OCI-LY7 (cell line): ENCODE data around the gene RHBDL1. TPM values are rescaled to one million over a fixed set of nuclear protein-coding genes. Genes with fewer than 3 reads are reported as not detected.
A peak's percentile ranks its signal among the peaks of the same experiment; 100 is the strongest.

Experiments
- BruUV-seq: library from RNA; stranded (reverse); fragments of 400-500 nt; replicated peaks from 2 replicates; lab custom pipeline; 2021; lab: Mats Ljungman, UMichigan
- CTCF ChIA-PET: fragments of 300-600 bp; sonication (Branson Sonifier 250); formaldehyde crosslinking; loops from one replicate; lab custom pipeline; 2022; ENCODE audit warnings: antibody characterized with exemption; ENCODE audit not compliant: unreplicated experiment; lab: Charles Lee
- POLR2A ChIA-PET: fragments of 300-600 bp; sonication (Branson Sonifier 250); formaldehyde crosslinking; loops from one replicate; lab custom pipeline; 2022; ENCODE audit warnings: antibody characterized with exemption; lab: Charles Lee
- DNase-seq: peaks from one replicate; pipeline ENCODE4 v3.0.0-alpha.2; 2015; ENCODE audit warnings: low spot score
- H2AFZ ChIP-seq: fragments of 200-600 bp; sonication (generic), shearing (Covaris generic); 2 replicates; pipeline ENCODE4 v1.6.1; 2014; ENCODE audit warnings: mild to moderate bottlenecking, antibody characterized with exemption, low read length, moderate library complexity
- H3K27ac ChIP-seq: fragments of 200-600 bp; sonication (generic); 2 replicates; pipeline ENCODE4 v1.5.1; 2014; ENCODE audit warnings: mixed run types, low read depth, mild to moderate bottlenecking, moderate library complexity, low read length, inconsistent platforms; ENCODE audit not compliant: poor library complexity, severe bottlenecking
- H3K36me3 ChIP-seq: fragments of 200-600 bp; sonication (generic); 2 replicates; pipeline ENCODE4 v1.6.1; 2014; ENCODE audit warnings: mild to moderate bottlenecking, antibody characterized with exemption, low read length, moderate library complexity, mixed read lengths; ENCODE audit not compliant: insufficient read depth
- H3K4me1 ChIP-seq: fragments of 200-600 bp; sonication (generic); 2 replicates; pipeline ENCODE4 v1.5.1; 2014; ENCODE audit warnings: mild to moderate bottlenecking, low read length; ENCODE audit not compliant: insufficient read depth, poor library complexity, severe bottlenecking
- H3K4me2 ChIP-seq: fragments of 200-600 bp; sonication (generic); 2 replicates; pipeline ENCODE4 v1.6.1; 2014; ENCODE audit warnings: mild to moderate bottlenecking, low read length
- H3K4me3 ChIP-seq: fragments of 200-600 bp; sonication (generic); 2 replicates; pipeline ENCODE4 v1.5.1; 2014; ENCODE audit warnings: mild to moderate bottlenecking, low read depth, low read length; ENCODE audit not compliant: poor library complexity, severe bottlenecking
- H3K79me2 ChIP-seq: fragments of 200-600 bp; sonication (generic); 2 replicates; pipeline ENCODE4 v1.6.1; 2016; ENCODE audit warnings: low read depth, mild to moderate bottlenecking, low read length, moderate library complexity, mixed read lengths; ENCODE audit not compliant: insufficient read depth
- H3K9me2 ChIP-seq: fragments of 200-600 bp; sonication (generic); 2 replicates; pipeline ENCODE4 v1.6.1; 2016; ENCODE audit warnings: mild to moderate bottlenecking, low read length, mixed read lengths; ENCODE audit not compliant: insufficient read depth
- H3K9me3 ChIP-seq: fragments of 200-600 bp; sonication (generic); 2 replicates; pipeline ENCODE4 v1.6.1; 2014; ENCODE audit warnings: mild to moderate bottlenecking, mixed run types, low read length, mixed read lengths
- H4K20me1 ChIP-seq: fragments of 200-600 bp; sonication (generic); 2 replicates; pipeline ENCODE4 v1.6.1; 2014; ENCODE audit warnings: mild to moderate bottlenecking, antibody characterized with exemption, low read length, moderate library complexity, mixed read lengths; ENCODE audit not compliant: insufficient read depth
- EZH2phosphoT487 ChIP-seq: fragments of 200-600 bp; sonication (generic); IDR thresholded peaks from 2 replicates; pipeline ENCODE4 v1.6.1; 2018; ENCODE audit warnings: low read depth, borderline replicate concordance, mild to moderate bottlenecking, mixed run types, antibody characterized with exemption, low read length, moderate library complexity, mixed read lengths
- intact Hi-C: fragments of 100-400 bp; cut with micrococcal nuclease; formaldehyde crosslinking; loops from one replicate; pipeline ENCODE4 v1.10.0; 2022; ENCODE audit not compliant: unreplicated experiment
- total RNA-seq, 2 experiments: library from RNA; depleted of rRNA in 1 of 2; stranded (reverse); fragments of >200 nt in 1 of 2; shearing (Covaris generic) in 1 of 2; gene quantifications; 2 replicates each; pipeline ENCODE4 v1.2.3, GENCODE V29; 2014 to 2022
- TF ChIP-seq, protein P1 (sequence below): fragments of 200-600 bp; sonication (generic); conservative IDR thresholded peaks from 2 replicates; pipeline ENCODE4 v1.5.1; 2014; ENCODE audit warnings: mild to moderate bottlenecking, antibody characterized with exemption, low read length, moderate library complexity, mixed read lengths

The RHBDL1 gene
- total RNA-seq, 2 experiments from 2014 or later = 4.2 TPM

DNA sequence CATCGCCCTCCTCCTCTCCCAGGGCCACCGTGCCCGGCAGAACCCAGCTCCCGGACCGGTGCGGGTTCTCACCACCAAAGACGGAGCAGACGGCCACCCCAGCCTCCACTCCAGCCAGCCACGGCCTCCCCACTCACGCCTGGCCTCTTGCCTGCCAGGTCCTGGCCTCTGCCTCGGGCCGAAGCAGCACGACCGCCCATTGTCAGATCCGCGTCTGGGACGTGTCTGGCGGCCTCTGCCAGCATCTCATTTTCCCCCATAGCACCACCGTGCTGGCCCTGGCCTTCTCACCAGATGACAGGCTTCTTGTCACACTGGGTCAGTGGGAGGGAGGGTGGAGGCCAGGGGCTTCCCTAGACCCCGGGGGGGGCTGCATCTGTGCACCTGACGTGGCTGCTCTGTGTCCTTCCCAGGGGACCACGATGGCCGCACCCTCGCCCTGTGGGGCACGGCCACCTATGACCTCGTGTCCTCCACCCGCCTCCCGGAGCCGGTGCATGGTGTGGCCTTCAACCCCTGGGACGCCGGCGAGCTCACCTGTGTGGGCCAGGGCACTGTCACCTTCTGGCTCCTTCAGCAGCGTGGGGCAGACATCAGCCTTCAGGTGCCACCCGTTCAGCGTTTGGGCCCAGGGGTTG lies 14.2 kb upstream of the RHBDL1 start:
- peak overlapping the region; percentile 30; the same call in 1 of the 2 replicates for H3K4me2 ChIP-seq
- BruUV-seq = no TSS peak
- POLR2A ChIA-PET = no interaction called here

DNA sequence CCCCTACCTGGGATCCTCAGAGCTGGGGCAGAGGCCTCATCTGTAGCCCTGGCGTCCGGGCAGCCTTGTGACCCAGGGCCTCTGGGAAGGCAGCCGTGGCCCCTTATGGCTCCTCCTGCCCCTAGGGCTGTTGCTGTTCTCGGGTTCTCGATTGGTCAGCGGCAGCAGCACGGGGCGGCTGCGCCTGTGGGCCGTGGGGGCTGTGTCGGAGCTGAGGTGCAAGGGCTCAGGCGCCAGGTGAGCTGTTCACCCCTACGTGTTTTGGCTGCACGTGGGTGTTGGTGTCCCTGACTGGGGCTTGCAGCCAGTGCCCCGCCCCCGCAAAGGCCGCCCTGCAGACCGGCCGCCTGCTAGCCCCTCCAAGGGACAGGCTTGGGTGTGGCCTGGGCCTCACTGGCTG lies 13.4 kb upstream of the RHBDL1 start:
- no peak overlapping the region for H3K27ac ChIP-seq
- no peak for DNase-seq
- no peak overlapping the region for H3K4me2 ChIP-seq
- no peaks in the 10 kb centered on the region for H3K79me2 ChIP-seq
- BruUV-seq = no TSS peak
- peaks cover 6% of the 10 kb centered on the region for H3K4me1 ChIP-seq
- H2AFZ ChIP-seq = no peak overlapping the region
- H4K20me1 ChIP-seq = no peaks in the 10 kb centered on the region
- no peaks in the 10 kb centered on the region for H3K9me3 ChIP-seq
- POLR2A ChIA-PET = no interaction called here
- intact Hi-C loops = no loop called here
- CTCF ChIA-PET = no interaction called here
- no peak overlapping the region for H3K4me3 ChIP-seq
- no peaks in the 10 kb centered on the region for H3K9me2 ChIP-seq
- H3K36me3 ChIP-seq = peaks cover 31% of the 10 kb centered on the region; the same call in 1 of the 2 replicates
- TF ChIP-seq, protein P1, sequence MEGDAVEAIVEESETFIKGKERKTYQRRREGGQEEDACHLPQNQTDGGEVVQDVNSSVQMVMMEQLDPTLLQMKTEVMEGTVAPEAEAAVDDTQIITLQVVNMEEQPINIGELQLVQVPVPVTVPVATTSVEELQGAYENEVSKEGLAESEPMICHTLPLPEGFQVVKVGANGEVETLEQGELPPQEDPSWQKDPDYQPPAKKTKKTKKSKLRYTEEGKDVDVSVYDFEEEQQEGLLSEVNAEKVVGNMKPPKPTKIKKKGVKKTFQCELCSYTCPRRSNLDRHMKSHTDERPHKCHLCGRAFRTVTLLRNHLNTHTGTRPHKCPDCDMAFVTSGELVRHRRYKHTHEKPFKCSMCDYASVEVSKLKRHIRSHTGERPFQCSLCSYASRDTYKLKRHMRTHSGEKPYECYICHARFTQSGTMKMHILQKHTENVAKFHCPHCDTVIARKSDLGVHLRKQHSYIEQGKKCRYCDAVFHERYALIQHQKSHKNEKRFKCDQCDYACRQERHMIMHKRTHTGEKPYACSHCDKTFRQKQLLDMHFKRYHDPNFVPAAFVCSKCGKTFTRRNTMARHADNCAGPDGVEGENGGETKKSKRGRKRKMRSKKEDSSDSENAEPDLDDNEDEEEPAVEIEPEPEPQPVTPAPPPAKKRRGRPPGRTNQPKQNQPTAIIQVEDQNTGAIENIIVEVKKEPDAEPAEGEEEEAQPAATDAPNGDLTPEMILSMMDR = no peak
- no peak for TF ChIP-seq EZH2phosphoT487

More for the DNA sequence above, 14.2 kb upstream of the RHBDL1 start:
- TF ChIP-seq EZH2phosphoT487 = no peak
- TF ChIP-seq, protein P1 = peak; percentile 2
- Histone ChIP-seq H2AFZ (no peak overlapping the region), H3K27ac (no peak overlapping the region), H3K9me2 (no peaks in the 10 kb centered on the region), H4K20me1 (no peaks in the 10 kb centered on the region), H3K9me3 (no peaks in the 10 kb centered on the region), H3K4me3 (no peak overlapping the region), H3K79me2 (no peaks in the 10 kb centered on the region), H3K4me1 (peaks cover 6% of the 10 kb centered on the region), H3K36me3 (peaks cover 38% of the 10 kb centered on the region; the same call in 1 of the 2 replicates)
- no peak for DNase-seq
- CTCF ChIA-PET = no interaction called here
- intact Hi-C loops = no loop called here

DNA sequence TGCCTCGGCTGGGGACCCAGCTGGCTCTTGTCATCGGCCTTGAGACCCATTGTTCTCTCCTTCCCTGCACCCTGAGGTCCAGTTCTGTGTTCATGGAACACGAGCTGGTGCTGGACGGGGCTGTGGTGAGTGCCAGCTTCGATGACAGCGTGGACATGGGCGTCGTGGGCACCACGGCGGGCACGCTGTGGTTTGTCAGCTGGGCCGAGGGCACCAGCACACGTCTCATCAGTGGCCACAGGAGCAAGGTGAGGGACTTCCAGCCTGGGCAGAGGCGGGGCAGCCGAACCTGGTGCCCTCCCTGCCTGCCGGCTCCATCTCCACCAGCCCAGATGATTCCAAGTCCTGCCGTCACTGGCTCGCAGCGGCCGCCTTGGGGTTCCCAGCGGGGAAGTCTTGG lies 12.9 kb upstream of the RHBDL1 start:
- TF ChIP-seq EZH2phosphoT487 = no peak
- TF ChIP-seq, protein P1 = no peak
- intact Hi-C loops = no loop called here
- Histone ChIP-seq H2AFZ (no peak overlapping the region), H3K4me2 (no peak overlapping the region), H3K36me3 (peaks cover 28% of the 10 kb centered on the region; the same call in 1 of the 2 replicates), H3K4me1 (peaks cover 9% of the 10 kb centered on the region), H3K4me3 (no peak overlapping the region), H4K20me1 (no peaks in the 10 kb centered on the region), H3K9me3 (no peaks in the 10 kb centered on the region), H3K9me2 (no peaks in the 10 kb centered on the region), H3K79me2 (no peaks in the 10 kb centered on the region), H3K27ac (no peak overlapping the region)
- ChIA-PET CTCF (no interaction called here), POLR2A (no interaction called here)
- no TSS peak for BruUV-seq
- DNase-seq = no peak
